Esophagus squamous epithelium (tissue), 5 donors: ENCODE measurements around the gene ZBTB43. TPM values are rescaled to one million over a fixed set of nuclear protein-coding genes. Genes with fewer than 3 reads are reported as not detected.

Source experiments
- DNase-seq: peaks from one replicate; lab custom pipeline; 2025; lab: John Stamatoyannopoulos, UW
- H3K27ac ChIP-seq, 4 donors: fragments of 200-600 bp; sonication (generic); one replicate each; pipeline ENCODE4 v1.5.1; 2016 to 2019; ENCODE audit warnings: mild to moderate bottlenecking in 1 of 4
- H3K27me3 ChIP-seq, 4 donors: fragments of 200-600 bp; sonication (generic); 1 replicate in 3 of 4; 2 replicates in 1 of 4; pipeline versions ENCODE4 v1.5.1 to v1.6.0; 2017 to 2021; ENCODE audit warnings: antibody characterized with exemption in 1 of 4
- H3K36me3 ChIP-seq, 3 donors: fragments of 200-600 bp; sonication (generic); one replicate each; pipeline ENCODE4 v1.5.1; 2016 to 2019
- H3K4me1 ChIP-seq, 3 donors: fragments of 200-600 bp; sonication (generic); one replicate each; pipeline ENCODE4 v1.5.1; 2017 to 2019
- H3K4me3 ChIP-seq, 4 donors: fragments of 200-600 bp; sonication (generic); 1 replicate in 3 of 4; 2 replicates in 1 of 4; pipeline ENCODE4 v1.5.1; 2016 to 2019; ENCODE audit warnings: mild to moderate bottlenecking in 2 of 4, moderate library complexity in 1 of 4
- H3K9me3 ChIP-seq, 3 donors: fragments of 200-600 bp; sonication (generic); one replicate each; pipeline ENCODE4 v1.5.1; 2016 to 2019
- CTCF ChIP-seq, 6 experiments: fragments of 450-650 bp in 4 of 6; fragments of 200-600 bp in 2 of 6; sonication (generic) in 2 of 6; IDR thresholded peaks; one replicate each; pipeline ENCODE4 v1.5.1; 2016 to 2019; ENCODE audit warnings: antibody characterized with exemption in 6 of 6, mild to moderate bottlenecking in 4 of 6, moderate library complexity in 4 of 6
- POLR2A ChIP-seq, 4 donors: fragments of 450-650 bp; IDR thresholded peaks; one replicate each; pipeline ENCODE4 v1.6.1; 2017; ENCODE audit warnings: antibody characterized with exemption in 4 of 4, mild to moderate bottlenecking in 4 of 4, moderate library complexity in 3 of 4
- WGBS, 2 donors: methylation state at CpG; one replicate each; pipeline ENCODE4 v1.1.5; 2018; 5-methylcytosine and 5-hydroxymethylcytosine counted together
- intact Hi-C: fragments of 100-400 bp; cut with DNase I; formaldehyde crosslinking; loops from one replicate; pipeline ENCODE4 v1.15.0; 2022
- total RNA-seq, 4 donors: library from RNA; depleted of rRNA; stranded (reverse); fragments of >200 nt; gene quantifications; one replicate each; pipeline ENCODE4 v1.1.0, GENCODE V29; 2016
- donor health status: DM: yes; HTN: yes; CAD: no.

The ZBTB43 gene
- total RNA-seq, 4 donors from 2014 or later, result 9.9 to 14.3 (median 12.9) TPM

GRCh38 chr9:126869368-126869767 lies 64.5 kb downstream of the ZBTB43 start:
- intact Hi-C loops, result loop anchor here (10.0 kb wide), 1 partner anchor 45 kb away; the partner anchor contains the start of gene RALGPS1
- no peak for DNase-seq
- WGBS, 2 donors, result 64 to 73% methylated on average over 4 to 5 of the region's 7 CpGs
- H3K27ac ChIP-seq, result no peak overlapping the region
- no peaks in the 10 kb centered on the region for H3K9me3 ChIP-seq
- H3K36me3 ChIP-seq, result peaks cover 0 to 45% (median 0%) of the 10 kb centered on the region in 3 donors
- H3K4me1 ChIP-seq, result peaks cover 0 to 17% (median 0%) of the 10 kb centered on the region in 3 donors
- H3K4me3 ChIP-seq, result no peak overlapping the region
- TF ChIP-seq CTCF (IDR thresholded peaks at IDR 0.05) (no peak), POLR2A (IDR thresholded peaks at IDR 0.05) (no peak)
- H3K27me3 ChIP-seq, result no peaks in the 10 kb centered on the region

- DNase-seq, result no peak
- Histone ChIP-seq H3K36me3 (peaks cover 0 to 18% (median 0%) of the 10 kb centered on the region in 3 donors), H3K4me3 (no peak overlapping the region), H3K9me3 (no peaks in the 10 kb centered on the region), H3K27me3 (no peaks in the 10 kb centered on the region), H3K27ac (no peak overlapping the region), H3K4me1 (peaks cover 0 to 17% (median 0%) of the 10 kb centered on the region in 3 donors)
- intact Hi-C loops, result no loop called here
- TF ChIP-seq CTCF (IDR thresholded peaks at IDR 0.05) (no peak), POLR2A (IDR thresholded peaks at IDR 0.05) (no peak)
- whole genome bisulfite sequencing, 2 donors, result 83 to 84% methylated on average over 4 of the region's 4 CpGs
Measured at GRCh38 chr9:126872516-126872915, 67.7 kb downstream of the ZBTB43 start.

DNA sequence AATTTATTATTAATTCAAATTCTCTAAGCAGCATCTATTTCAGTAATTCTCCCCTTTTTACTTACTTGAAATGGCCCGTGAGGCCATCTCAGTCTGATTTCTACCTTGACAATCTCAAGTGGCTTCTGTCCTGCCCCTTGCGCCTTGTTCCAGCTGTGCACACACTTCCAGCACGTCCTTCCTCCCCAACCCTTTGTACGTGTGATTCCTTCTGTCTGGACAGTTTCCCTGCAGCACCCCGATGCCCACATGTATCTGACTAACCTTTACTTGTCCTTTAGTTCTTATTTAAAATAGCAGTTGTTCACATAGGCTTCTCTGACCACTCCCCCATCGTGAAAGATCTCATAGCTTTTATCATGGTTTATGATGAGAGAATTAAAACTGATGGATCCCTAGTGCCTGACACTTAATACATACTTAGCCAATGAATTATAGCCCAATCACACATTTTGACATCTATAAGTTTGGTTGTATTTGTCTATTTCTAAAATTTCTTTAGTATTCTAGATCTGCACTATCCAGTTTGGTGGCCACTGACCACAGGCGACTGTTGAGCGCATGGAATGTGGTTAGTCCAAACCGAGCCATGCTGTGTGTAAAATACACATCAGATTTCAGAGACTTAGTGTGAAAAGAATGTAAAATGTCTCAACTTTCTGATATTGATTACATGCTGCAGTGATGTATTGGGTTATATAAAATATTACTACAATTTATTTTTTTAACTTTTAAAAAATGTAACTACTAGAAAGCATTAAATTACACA lies 69.9 kb downstream of the ZBTB43 start:
- intact Hi-C loops, result no loop called here
- Histone ChIP-seq H3K4me3 (no peak overlapping the region), H3K27ac (no peak overlapping the region), H3K36me3 (peaks cover 1 to 12% (median 5%) of the 10 kb centered on the region in 3 donors), H3K4me1 (peaks cover 0 to 1% (median 0%) of the 10 kb centered on the region in 3 donors), H3K27me3 (no peaks in the 10 kb centered on the region), H3K9me3 (no peaks in the 10 kb centered on the region)
- DNase-seq, result no peak
- no peak for TF ChIP-seq POLR2A (IDR thresholded peaks at IDR 0.05)
- no peak for TF ChIP-seq CTCF (IDR thresholded peaks at IDR 0.05)
- WGBS, 2 donors, result 78% methylated on average over 9 of the region's 9 CpGs

DNA sequence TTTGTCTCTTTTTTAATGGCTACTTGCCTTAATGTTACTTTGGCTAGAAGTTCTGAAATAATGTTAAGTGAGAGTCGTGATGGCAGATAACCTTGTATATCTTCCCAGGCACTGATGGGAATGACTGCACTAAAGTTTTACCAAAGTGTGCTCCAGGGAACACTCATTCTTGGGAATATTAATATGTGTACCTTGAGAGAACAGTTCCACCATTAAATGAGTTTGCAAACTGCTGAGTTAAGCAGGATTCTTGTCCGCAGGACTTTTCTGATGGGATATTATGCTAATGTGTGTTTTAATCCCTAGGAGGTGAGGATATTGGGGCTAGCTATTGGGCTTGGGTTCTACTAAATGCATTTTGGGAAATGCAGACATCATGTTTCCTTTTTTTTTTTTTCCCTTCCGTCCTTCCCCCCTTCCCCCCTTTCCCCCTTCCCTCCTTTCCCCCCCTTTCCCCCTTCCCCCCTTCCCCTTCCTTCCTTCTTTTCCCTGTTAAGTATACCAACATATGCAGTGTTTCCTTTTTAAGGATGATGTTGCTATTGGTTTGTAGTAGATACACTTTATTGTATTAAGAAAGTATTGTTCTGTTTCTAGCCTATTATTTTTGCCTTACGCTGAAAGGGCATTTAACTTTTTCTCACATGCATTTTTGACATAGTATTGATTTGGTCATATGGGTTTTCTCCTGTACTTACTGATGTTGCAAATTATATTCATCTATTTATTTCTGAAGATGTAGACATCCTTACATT lies 71.1 kb downstream of the ZBTB43 start:
- TF ChIP-seq CTCF (IDR thresholded peaks at IDR 0.05) (no peak), POLR2A (IDR thresholded peaks at IDR 0.05) (no peak)
- DNase-seq, result no peak
- Histone ChIP-seq H3K9me3 (no peaks in the 10 kb centered on the region), H3K27me3 (no peaks in the 10 kb centered on the region), H3K36me3 (peaks cover 7 to 24% (median 10%) of the 10 kb centered on the region in 3 donors), H3K27ac (no peak overlapping the region), H3K4me3 (no peak overlapping the region), H3K4me1 (peaks cover 0 to 9% (median 0%) of the 10 kb centered on the region in 3 donors)
- 79 to 82% methylated on average over 3 to 4 of the region's 4 CpGs for WGBS, 2 donors
- intact Hi-C loops, result no loop called here

DNA sequence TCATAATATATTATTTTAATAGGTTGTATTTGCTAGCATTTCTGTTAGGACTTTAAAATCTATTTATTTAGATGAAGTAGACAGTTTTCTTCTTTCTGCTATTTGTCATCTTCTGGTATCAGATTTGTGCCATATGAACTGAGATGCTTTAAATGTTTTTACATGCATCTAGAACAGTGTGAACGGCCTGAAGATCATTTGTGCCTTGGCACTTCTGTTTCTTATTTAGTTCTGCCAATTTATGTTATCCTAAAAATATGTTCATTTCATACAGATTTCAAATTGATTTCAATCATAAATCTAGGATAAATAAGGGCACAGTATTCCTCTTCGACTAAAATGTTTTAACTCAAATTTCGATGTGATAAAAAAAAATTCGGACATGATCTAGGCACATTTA lies 71.7 kb downstream of the ZBTB43 start:
- DNase-seq, result no peak
- Histone ChIP-seq H3K27ac (no peak overlapping the region), H3K27me3 (no peaks in the 10 kb centered on the region), H3K4me1 (peaks cover 0 to 9% (median 0%) of the 10 kb centered on the region in 3 donors), H3K36me3 (peaks cover 7 to 30% (median 10%) of the 10 kb centered on the region in 3 donors), H3K9me3 (no peaks in the 10 kb centered on the region), H3K4me3 (no peak overlapping the region)
- TF ChIP-seq CTCF (IDR thresholded peaks at IDR 0.05) (no peak), POLR2A (IDR thresholded peaks at IDR 0.05) (no peak)
- WGBS, 2 donors, result 75 to 79% methylated on average over 4 of the region's 4 CpGs
- intact Hi-C loops, result no loop called here
